ENCODE measurements around the gene TNFAIP8L2.
A peak's percentile ranks its signal among the peaks of the same experiment; 100 is the strongest.

The TNFAIP8L2 gene

GRCh38 chr1:151156515-151156819 is at the start of gene TNFAIP8L2:
TSS of gene TNFAIP8L2 (plus strand) at chr1:151156649. CDS start at chr1:151158698, 2,049 bp downstream.
- DNase-seq = peak in 5 of 56 donors; percentile 7 to 29 (median 16)

- no peak for DNase-seq
Measured at GRCh38 chr1:151106894-151107293, 49.6 kb upstream of the TNFAIP8L2 start.

GRCh38 chr1:151108331-151108730 is 48.1 kb upstream of the TNFAIP8L2 start:
- no peak for DNase-seq

- no peak for DNase-seq
Measured at GRCh38 chr1:151113877-151114276, 42.6 kb upstream of the TNFAIP8L2 start.

- DNase-seq = no peak
Measured at GRCh38 chr1:151124763-151125403, 31.6 kb upstream of the TNFAIP8L2 start.

GRCh38 chr1:151128800-151129199 is 27.6 kb upstream of the TNFAIP8L2 start:
- DNase-seq = no peak

- DNase-seq = peak in 52 of 56 donors; percentile 13 to 83 (median 64)
Measured at GRCh38 chr1:151130987-151131586, 25.4 kb upstream of the TNFAIP8L2 start.

GRCh38 chr1:151131701-151132334 is 24.6 kb upstream of the TNFAIP8L2 start:
- DNase-seq = peak in 2 of 56 donors; percentile 9 to 13

- DNase-seq = no peak
Measured at GRCh38 chr1:151132335-151133017, 24.0 kb upstream of the TNFAIP8L2 start.

- no peak for DNase-seq
Measured at GRCh38 chr1:151133018-151133806, 23.2 kb upstream of the TNFAIP8L2 start.

GRCh38 chr1:151134396-151134795 is 22.1 kb upstream of the TNFAIP8L2 start:
- no peak for DNase-seq

GRCh38 chr1:151134991-151135390 is 21.5 kb upstream of the TNFAIP8L2 start:
- no peak for DNase-seq

GRCh38 chr1:151135433-151136385 is 20.7 kb upstream of the TNFAIP8L2 start:
- no peak for DNase-seq

GRCh38 chr1:151137789-151138188 is 18.7 kb upstream of the TNFAIP8L2 start:
- no peak for DNase-seq

GRCh38 chr1:151142411-151143056 is 13.9 kb upstream of the TNFAIP8L2 start:
- no peak for DNase-seq

GRCh38 chr1:151143057-151143435 is 13.4 kb upstream of the TNFAIP8L2 start:
- DNase-seq = peak in 1 of 56 donors; percentile 38

- no peak for DNase-seq
Measured at GRCh38 chr1:151143986-151144385, 12.5 kb upstream of the TNFAIP8L2 start.

- DNase-seq = no peak
Measured at GRCh38 chr1:151144474-151145303, 11.8 kb upstream of the TNFAIP8L2 start.
